ENCODE results near the gene GARIN5A. TPM values are rescaled to one million over a fixed set of nuclear protein-coding genes. Genes with fewer than 3 reads are reported as not detected.

GARIN5A gene
- total and polyA plus RNA-seq, 8 donors: 1.4 to 2.6 (median 2.1) TPM

- H3K36me3 ChIP-seq: no peaks in the 10 kb centered on the region
- DNase-seq (no peak), FAIRE-seq (no peak), ATAC-seq (no peak)
- 88 to 94% methylated on average over 5 of the region's 5 CpGs for WGBS, 2 donors
- TF ChIP-seq CTCF (IDR thresholded peaks at IDR 0.05): no peak
- intact Hi-C loops (cut with DNase I): no loop called here
- H3K9me3 ChIP-seq: no peaks in the 10 kb centered on the region
- H3K27me3 ChIP-seq: no peaks in the 10 kb centered on the region
- H3K27ac ChIP-seq: no peak overlapping the region
- no peak overlapping the region for H3K4me3 ChIP-seq
- H3K4me1 ChIP-seq: no peaks in the 10 kb centered on the region
Observed at GRCh38 chr19:50495020-50495531, 18.4 kb upstream of the GARIN5A start.

- Histone ChIP-seq H3K36me3 (no peaks in the 10 kb centered on the region), H3K4me3 (no peak overlapping the region), H3K27ac (no peak overlapping the region), H3K4me1 (no peaks in the 10 kb centered on the region), H3K27me3 (no peaks in the 10 kb centered on the region), H3K9me3 (no peaks in the 10 kb centered on the region)
- FAIRE-seq: no peak
- no peak for ATAC-seq
- DNase-seq: peak in 2 of 6 donors; percentile 10 to 19
- intact Hi-C loops (cut with DNase I): no loop called here
- no peak for TF ChIP-seq CTCF (IDR thresholded peaks at IDR 0.05)
- WGBS, 2 donors: 66 to 68% methylated on average over 6 to 7 of the region's 7 CpGs
Observed at GRCh38 chr19:50494186-50495019, 17.8 kb upstream of the GARIN5A start.

DNA sequence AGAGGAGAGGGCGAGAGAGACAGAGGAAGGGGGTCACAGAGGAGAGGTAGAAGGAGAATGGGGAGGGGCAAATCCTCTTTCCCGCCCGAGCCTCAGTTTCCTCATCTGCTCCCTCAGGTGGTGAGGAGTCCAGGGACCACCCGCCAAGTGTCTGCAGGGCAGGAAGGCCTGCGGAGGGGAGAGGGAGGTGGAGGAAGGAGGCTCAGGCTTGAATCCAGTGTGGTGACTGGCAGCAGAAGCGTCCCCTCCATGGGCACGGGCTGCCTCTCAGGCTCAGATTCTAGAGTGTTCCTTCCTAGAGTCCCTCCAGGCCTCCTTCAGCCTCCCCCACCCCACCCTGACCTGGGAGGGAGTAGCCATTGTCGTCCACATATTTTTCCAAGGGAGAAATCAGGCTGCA is 16.5 kb upstream of the GARIN5A start:
- 74 to 87% methylated on average over 7 to 8 of the region's 8 CpGs for WGBS, 2 donors
- H3K27ac ChIP-seq: no peak overlapping the region
- no peaks in the 10 kb centered on the region for H3K4me1 ChIP-seq
- intact Hi-C loops (cut with DNase I): no loop called here
- no peak overlapping the region for H3K4me3 ChIP-seq
- H3K27me3 ChIP-seq: no peaks in the 10 kb centered on the region
- H3K36me3 ChIP-seq: no peaks in the 10 kb centered on the region
- DNase-seq (peak in 2 of 6 donors; percentile 28 to 49), FAIRE-seq (no peak), ATAC-seq (no peak)
- no peak for TF ChIP-seq CTCF (IDR thresholded peaks at IDR 0.05)
- H3K9me3 ChIP-seq: no peaks in the 10 kb centered on the region

- peak in 1 of 4 donors; percentile 20 for ATAC-seq
- peak in 2 of 6 donors; percentile 22 to 49 for DNase-seq
- H3K9me3 ChIP-seq: no peaks in the 10 kb centered on the region
Observed at GRCh38 chr19:50492303-50493052, 15.8 kb upstream of the GARIN5A start.

More at GRCh38 chr19:50492303-50493052, 15.8 kb upstream of the GARIN5A start:
- Histone ChIP-seq H3K27me3 (no peaks in the 10 kb centered on the region), H3K4me3 (no peak overlapping the region), H3K36me3 (no peaks in the 10 kb centered on the region), H3K4me1 (no peaks in the 10 kb centered on the region), H3K27ac (no peak overlapping the region)
- TF ChIP-seq CTCF (IDR thresholded peaks at IDR 0.05): no peak
- no peak for FAIRE-seq
- intact Hi-C loops (cut with DNase I): no loop called here
- WGBS, 2 donors: 22 to 39% methylated on average over 9 to 10 of the region's 12 CpGs

Data from pancreas (tissue), 10 donors.